ENCODE results near the gene ZBTB9.
"Not testable (repeated sequence)": the region's sequence is repeated elsewhere in the genome, so short reads cannot be mapped to it uniquely, and the experiment has no call there.

ZBTB9 gene

GRCh38 chr6:33466075-33466735 lies 11.8 kb downstream of the ZBTB9 start:
- no peak for DNase-seq

- no peak for DNase-seq
Measured at GRCh38 chr6:33467091-33467490, 12.7 kb downstream of the ZBTB9 start.

- DNase-seq: no peak
Measured at GRCh38 chr6:33469661-33470060, 15.3 kb downstream of the ZBTB9 start.

DNA sequence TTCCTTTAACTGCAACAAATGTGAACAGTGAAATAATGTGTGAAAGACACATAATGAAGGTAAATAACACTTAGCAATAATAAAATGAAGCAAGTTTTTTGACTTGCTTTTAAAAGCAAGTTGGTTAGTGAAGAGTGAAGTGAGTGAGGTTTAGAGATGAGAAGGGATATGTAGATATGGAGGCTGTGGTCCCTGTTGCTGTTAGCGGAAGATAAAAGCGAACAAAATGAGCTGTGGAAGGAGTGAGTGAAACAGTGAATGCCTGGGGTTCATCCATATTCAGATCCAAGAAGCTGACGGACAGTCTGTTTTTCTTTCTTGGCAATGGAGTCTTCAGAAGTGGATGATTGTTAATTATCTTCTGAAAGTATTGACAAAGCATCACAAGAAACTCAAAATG lies 23.5 kb downstream of the ZBTB9 start:
- DNase-seq: no peak

- DNase-seq: no peak
Measured at GRCh38 chr6:33481192-33481591, 26.8 kb downstream of the ZBTB9 start.

DNA sequence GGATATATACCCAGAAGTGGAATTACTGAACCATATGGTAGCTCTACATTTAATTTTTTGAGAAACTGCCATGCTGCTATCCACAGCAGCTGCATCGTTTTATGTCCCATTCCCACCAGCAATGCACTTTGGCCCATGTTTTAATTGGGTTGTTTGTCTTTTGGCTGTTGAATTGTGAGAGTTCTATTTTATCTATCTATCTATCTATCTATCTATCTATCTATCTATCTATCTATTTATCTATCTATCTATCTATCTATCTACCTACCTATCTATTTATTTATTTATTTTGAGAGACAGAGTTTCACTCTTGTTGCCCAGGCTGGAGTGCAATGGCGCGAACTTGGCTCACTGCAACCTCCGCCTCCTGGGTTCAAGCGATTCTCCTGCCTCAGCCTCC lies 28.2 kb downstream of the ZBTB9 start:
- DNase-seq: not testable (repeated sequence)

DNA sequence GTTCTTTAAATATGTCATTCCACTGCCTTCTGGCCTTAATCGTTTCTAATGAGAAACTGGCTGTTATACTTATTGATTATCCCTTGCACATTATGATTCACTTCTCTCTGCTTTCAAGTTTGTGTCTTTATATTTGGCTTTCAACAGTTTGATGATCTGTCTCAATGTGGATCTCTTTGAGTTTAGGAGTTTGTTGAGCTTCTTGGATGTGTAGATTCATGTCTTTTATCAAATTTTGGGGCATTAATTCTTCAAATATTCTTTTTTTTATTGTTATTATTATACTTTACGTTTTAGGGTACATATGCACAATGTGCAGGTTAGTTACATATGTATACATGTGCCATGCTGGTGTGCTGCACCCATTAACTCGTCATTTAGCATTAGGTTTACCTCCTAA lies 29.3 kb downstream of the ZBTB9 start:
- DNase-seq: no peak

DNA sequence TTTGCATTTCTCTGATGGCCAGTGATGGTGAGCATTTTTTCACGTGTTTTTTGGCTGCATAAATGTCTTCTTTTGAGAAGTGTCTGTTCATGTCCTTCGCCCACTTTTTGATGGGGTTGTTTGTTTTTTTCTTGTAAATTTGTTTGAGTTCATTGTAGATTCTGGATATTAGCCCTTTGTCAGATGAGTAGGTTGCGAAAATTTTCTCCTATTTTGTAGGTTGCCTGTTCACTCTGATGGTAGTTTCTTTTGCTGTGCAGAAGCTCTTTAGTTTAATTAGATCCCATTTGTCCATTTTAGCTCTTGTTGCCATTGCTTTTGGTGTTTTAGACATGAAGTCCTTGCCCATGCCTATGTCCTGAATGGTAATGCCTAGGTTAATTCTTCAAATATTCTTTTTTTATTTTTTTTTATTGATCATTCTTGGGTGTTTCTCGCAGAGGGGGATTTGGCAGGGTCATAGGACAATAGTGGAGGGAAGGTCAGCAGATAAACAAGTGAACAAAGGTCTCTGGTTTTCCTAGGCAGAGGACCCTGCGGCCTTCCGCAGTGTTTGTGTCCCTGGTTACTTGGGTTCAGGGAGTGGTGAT lies 30.4 kb downstream of the ZBTB9 start:
- not testable (repeated sequence) for DNase-seq

DNA sequence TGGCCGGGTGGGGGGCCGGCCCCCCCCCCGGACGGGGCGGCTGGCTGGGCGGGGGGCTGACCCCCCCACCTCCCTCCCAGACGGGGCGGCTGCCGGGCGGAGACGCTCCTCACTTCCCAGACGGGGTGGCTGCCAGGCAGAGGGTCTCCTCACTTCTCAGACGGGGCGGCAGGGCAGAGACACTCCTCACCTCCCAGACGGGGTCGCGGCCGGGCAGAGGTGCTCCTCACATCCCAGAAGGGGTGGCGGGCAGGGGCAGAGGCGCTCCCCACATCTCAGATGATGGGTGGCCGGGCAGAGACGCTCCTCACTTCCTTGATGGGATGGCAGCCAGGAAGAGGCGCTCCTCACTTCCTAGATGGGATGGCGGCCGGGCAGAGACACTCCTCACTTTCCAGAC lies 31.3 kb downstream of the ZBTB9 start:
- DNase-seq: not testable (repeated sequence)

DNA sequence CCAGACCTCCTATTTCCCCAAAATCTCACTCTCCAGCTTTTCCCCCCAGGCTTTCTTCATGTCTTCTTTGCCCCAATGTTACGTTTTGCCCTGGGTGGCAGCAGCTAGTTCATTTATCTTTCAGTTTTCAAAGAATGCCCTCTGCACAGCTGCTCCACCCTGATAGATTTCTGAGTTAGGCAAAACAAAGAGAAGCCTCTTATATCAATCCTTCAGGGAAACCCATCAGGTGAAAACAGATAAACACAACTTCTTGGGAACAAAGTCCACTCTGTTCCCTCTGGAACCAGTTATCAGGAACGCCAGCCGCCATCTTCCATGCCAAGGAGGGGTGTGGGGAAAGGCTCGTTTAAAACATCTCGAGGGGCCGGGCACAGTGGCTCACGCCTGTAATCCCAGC lies 34.0 kb downstream of the ZBTB9 start:
- no peak for DNase-seq

GRCh38 chr6:33490198-33490597 lies 35.8 kb downstream of the ZBTB9 start:
- DNase-seq: no peak

DNA sequence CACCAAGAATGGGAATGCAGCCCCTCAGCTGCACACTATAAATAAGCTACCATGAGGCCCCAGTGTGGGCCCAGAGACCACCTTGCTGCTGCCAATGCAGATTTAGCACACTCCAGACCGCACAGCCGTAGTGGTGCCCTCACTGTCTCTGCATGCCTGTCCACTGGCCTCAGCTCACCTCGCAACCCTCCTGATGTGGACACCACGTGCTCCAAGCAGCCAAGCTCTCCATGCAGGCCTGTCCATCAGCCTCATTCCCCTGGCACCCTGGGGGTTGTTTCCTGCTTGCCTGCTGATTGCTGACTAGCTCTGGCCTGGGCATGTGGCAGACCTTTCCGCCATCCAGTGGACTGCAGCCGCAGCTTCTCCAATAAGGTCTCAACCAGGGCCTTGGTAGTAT lies 36.2 kb downstream of the ZBTB9 start:
- DNase-seq: no peak

GRCh38 chr6:33492093-33492492 lies 37.7 kb downstream of the ZBTB9 start:
- no peak for DNase-seq

DNA sequence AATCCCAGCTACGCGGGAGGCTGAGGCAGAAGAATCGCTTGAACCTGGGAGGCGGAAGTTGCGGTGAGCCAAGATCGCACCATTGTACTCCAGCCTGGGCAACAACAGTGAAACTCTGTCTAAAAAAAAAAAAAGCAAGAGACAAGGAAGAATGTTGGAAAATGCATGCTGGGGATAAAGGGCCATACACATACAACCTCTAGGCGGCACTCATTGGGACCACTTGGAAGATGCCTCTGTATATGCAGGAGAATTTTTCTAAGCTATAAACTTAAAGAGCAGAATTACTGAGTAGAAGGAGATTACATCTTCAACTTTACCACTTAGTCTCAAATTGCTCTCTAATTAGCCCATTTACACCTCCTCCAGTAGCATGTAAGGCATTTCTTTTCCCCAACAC lies 42.8 kb downstream of the ZBTB9 start:
- no peak for DNase-seq

DNA sequence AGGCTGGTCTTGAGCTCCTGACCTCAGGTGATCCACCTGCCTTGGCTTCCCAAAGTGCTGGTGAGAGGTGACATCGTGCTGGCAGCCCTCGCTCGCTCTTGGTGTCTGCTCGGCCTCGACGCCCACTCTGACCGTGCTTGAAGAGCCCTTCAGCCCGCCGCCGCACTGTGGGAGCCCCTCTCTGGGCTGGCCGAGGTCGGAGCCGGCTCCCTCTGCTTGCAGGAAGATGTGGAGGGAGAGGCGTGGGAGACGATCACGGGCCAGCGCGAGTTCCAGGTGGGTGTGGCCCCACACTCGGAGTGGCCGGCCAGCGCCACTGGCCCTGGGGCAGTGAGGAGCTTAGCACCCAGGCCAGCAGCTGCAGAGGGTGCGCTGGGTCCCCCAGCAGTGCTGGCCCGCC lies 48.1 kb downstream of the ZBTB9 start:
- no peak for DNase-seq

DNA sequence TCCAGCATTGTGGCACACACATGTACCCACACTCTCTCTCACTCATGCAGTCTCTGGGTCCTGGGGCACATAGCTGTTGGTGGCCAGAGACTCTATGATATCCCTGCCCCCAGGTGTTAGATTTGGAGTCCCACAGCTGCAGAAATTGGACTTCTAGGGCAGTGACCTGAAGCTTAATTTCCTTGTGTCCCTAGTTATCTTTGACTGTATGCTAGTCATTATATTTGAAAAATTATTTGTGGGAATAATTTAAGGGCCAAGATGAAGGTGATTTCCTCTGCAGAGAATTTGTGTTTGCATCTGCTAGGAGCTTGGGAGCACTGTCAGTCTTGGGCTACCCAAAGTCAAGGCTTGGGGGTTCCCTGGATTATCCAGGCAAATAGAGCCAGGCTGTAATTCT lies 50.1 kb downstream of the ZBTB9 start:
- no peak for DNase-seq

DNA sequence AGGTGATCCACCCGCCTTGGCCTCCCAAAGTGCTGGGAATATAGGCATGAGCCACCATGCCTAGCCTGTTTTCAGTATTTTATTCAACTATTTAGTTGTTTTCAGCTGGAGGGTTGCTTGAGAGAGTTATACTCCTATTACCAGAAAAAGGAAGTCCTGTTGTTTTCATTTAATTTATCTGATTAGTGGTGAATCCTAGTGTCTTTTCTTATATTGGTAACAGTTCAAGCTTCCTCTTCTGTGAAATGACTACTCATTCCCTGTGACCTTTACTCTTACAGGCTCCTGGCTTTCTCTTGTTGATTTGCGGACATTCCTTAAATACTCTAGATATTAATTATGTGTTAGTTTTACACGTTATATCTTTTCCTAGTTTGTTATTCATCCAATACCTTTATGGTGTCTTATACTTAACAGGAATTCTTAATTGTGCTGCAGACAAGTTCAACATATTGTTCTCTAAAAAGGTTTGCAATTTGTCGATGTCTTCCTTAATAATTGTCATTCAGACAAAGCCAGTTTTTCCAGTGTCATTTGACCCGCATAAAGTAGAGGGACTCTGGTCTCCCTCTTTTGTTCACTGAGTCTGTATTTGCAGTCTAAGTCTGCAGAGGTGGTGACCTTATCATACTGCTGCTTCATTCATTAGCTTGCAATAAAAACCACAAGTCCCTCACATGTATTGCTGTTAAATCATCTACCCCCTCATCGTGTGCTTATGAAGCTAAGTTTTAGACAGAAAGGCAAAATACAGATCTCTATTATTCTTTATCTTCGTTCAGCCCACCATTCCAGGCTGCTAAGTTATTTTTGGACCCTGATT lies 51.4 kb downstream of the ZBTB9 start:
- no peak for DNase-seq

Measured in NCI-H526 (cell line).